PC-3 (cell line): ENCODE results near the gene ADGRG6. TPM values are rescaled to one million over a fixed set of nuclear protein-coding genes. Genes with fewer than 3 reads are reported as not detected.

Source experiments
- ATAC-seq: fragments of 200-7000 bp; cut with Tn5 transposase; 2 replicates; pipeline ENCODE4 v1.9.1; 2020; ENCODE audit warnings: mild to moderate bottlenecking, moderate library complexity
- BruUV-seq: library from RNA; stranded (reverse); fragments of 400-500 nt; replicated peaks from 2 replicates; lab custom pipeline; 2021; lab: Mats Ljungman, UMichigan
- CTCF ChIA-PET: fragments of 300-600 bp; sonication (Branson Sonifier 250); formaldehyde crosslinking; loops from one replicate; lab custom pipeline; 2022; ENCODE audit warnings: antibody characterized with exemption; lab: Charles Lee
- POLR2A ChIA-PET: fragments of 300-600 bp; sonication (Branson Sonifier 250); formaldehyde crosslinking; loops from one replicate; lab custom pipeline; 2022; ENCODE audit warnings: antibody characterized with exemption; ENCODE audit not compliant: unreplicated experiment; lab: Charles Lee
- DNase-seq: peaks from one replicate; pipeline ENCODE4 v3.0.0-alpha.2; 2015
- H2AFZ ChIP-seq: fragments of 300-600 bp; sonication (generic); 2 replicates; pipeline ENCODE4 v1.6.0; 2016; ENCODE audit warnings: antibody characterized with exemption, low read length
- H3F3A ChIP-seq: fragments of 300-600 bp; sonication (generic); one replicate; pipeline ENCODE4 v1.6.0; 2017; ENCODE audit warnings: antibody characterized with exemption, low read length, control low read depth, mild to moderate bottlenecking; ENCODE audit not compliant: unreplicated experiment
- H3K27ac ChIP-seq: fragments of 300-600 bp; sonication (generic); 2 replicates; pipeline ENCODE4 v1.5.1; 2016; ENCODE audit warnings: mild to moderate bottlenecking, low read length
- H3K27me3 ChIP-seq: fragments of 300-600 bp; sonication (generic); 2 replicates; pipeline ENCODE4 v1.6.1; 2016; ENCODE audit warnings: low read length, mixed read lengths
- H3K36me3 ChIP-seq: fragments of 300-600 bp; sonication (generic); 2 replicates; pipeline ENCODE4 v1.6.1; 2016; ENCODE audit warnings: low read depth, mixed run types, low read length, mixed read lengths
- H3K4me1 ChIP-seq: fragments of 300-600 bp; sonication (generic); 2 replicates; pipeline ENCODE4 v1.5.1; 2016; ENCODE audit warnings: low read length; ENCODE audit not compliant: insufficient read depth
- H3K4me2 ChIP-seq: fragments of 300-600 bp; sonication (generic); 2 replicates; pipeline ENCODE4 v1.6.0; 2016; ENCODE audit warnings: low read length
- H3K4me3 ChIP-seq: fragments of 300-600 bp; sonication (generic); 2 replicates; pipeline ENCODE4 v1.5.1; 2016; ENCODE audit warnings: mild to moderate bottlenecking, low read length, mixed read lengths
- H3K79me2 ChIP-seq: fragments of 300-600 bp; sonication (generic); 2 replicates; pipeline ENCODE4 v1.6.1; 2017; ENCODE audit warnings: low read length, mixed read lengths
- H3K9ac ChIP-seq: fragments of 300-600 bp; sonication (generic); 2 replicates; pipeline ENCODE4 v1.6.0; 2016; ENCODE audit warnings: mild to moderate bottlenecking, low read length
- H3K9me2 ChIP-seq: fragments of 300-600 bp; sonication (generic); replicated peaks from 2 replicates; pipeline ENCODE4 v1.6.1; 2016; ENCODE audit warnings: mixed run types, low read length, mixed read lengths
- H3K9me3 ChIP-seq: fragments of 300-600 bp; sonication (generic); 2 replicates; pipeline ENCODE4 v1.6.1; 2016; ENCODE audit warnings: low read length, mixed read lengths
- H4K20me1 ChIP-seq: fragments of 300-600 bp; sonication (generic); 2 replicates; pipeline ENCODE4 v1.6.1; 2016; ENCODE audit warnings: low read length, mixed read lengths
- CTCF ChIP-seq: fragments of 300-600 bp; sonication (generic); conservative IDR thresholded peaks from 2 replicates; pipeline ENCODE4 v1.5.1; 2017; ENCODE audit warnings: antibody characterized with exemption, low read depth, mild to moderate bottlenecking, low read length
- EZH2 ChIP-seq: fragments of 300-600 bp; sonication (generic); IDR thresholded peaks from one replicate; pipeline ENCODE4 v1.6.1; 2017; ENCODE audit warnings: antibody characterized with exemption, mild to moderate bottlenecking, low read length; ENCODE audit not compliant: unreplicated experiment
- EZH2phosphoT487 ChIP-seq: fragments of 300-600 bp; sonication (generic); IDR thresholded peaks from 2 replicates; pipeline ENCODE4 v1.6.1; 2018; ENCODE audit warnings: mild to moderate bottlenecking, antibody characterized with exemption, low read length, borderline replicate concordance
- intact Hi-C: fragments of 100-400 bp; cut with micrococcal nuclease; formaldehyde crosslinking; loops from 2 replicates; pipeline ENCODE4 v1.9.0; 2023
- total RNA-seq: library from RNA; depleted of rRNA; stranded (reverse); fragments of >200 nt; gene quantifications from 2 replicates; pipeline ENCODE4 v1.2.3, GENCODE V29; 2014

The ADGRG6 gene
- total RNA-seq, 1 experiment from 2014 or later: 73.2 TPM

- Histone ChIP-seq H3K9me2 (no peaks in the 10 kb centered on the region), H3K79me2 (peaks cover 58% of the 10 kb centered on the region), H3K4me3 (no peak overlapping the region), H3K36me3 (peaks cover 20% of the 10 kb centered on the region), H2AFZ (no peak overlapping the region), H3K4me1 (no peaks in the 10 kb centered on the region), H3K27ac (no peak overlapping the region), H3F3A (no peaks in the 10 kb centered on the region), H3K27me3 (no peaks in the 10 kb centered on the region), H4K20me1 (no peaks in the 10 kb centered on the region), H3K9ac (no peak overlapping the region), H3K9me3 (no peaks in the 10 kb centered on the region), H3K4me2 (no peak overlapping the region)
- DNase-seq (no peak), ATAC-seq (no peak)
- intact Hi-C loops: no loop called here
- TF ChIP-seq CTCF: no peak
- no peak for TF ChIP-seq EZH2phosphoT487
- TF ChIP-seq EZH2: no peak
- CTCF ChIA-PET: no interaction called here
- POLR2A ChIA-PET: no interaction called here
- no TSS peak for BruUV-seq
Measured at GRCh38 chr6:142349215-142349823, 47.5 kb downstream of the ADGRG6 start.

- H4K20me1 ChIP-seq: no peaks in the 10 kb centered on the region
- H3K9me3 ChIP-seq: no peaks in the 10 kb centered on the region
- intact Hi-C loops: no loop called here
- no peaks in the 10 kb centered on the region for H3K4me1 ChIP-seq
- no peak for TF ChIP-seq EZH2phosphoT487
- no peak for TF ChIP-seq EZH2
- no peak for TF ChIP-seq CTCF
- no peaks in the 10 kb centered on the region for H3F3A ChIP-seq
- no peak overlapping the region for H3K9ac ChIP-seq
- H3K4me3 ChIP-seq: no peak overlapping the region
- ChIA-PET CTCF (no interaction called here), POLR2A (no interaction called here)
- DNase-seq: no peak
- no TSS peak for BruUV-seq
- H3K79me2 ChIP-seq: peaks cover 53% of the 10 kb centered on the region
- H3K27ac ChIP-seq: no peak overlapping the region
- H3K36me3 ChIP-seq: peaks cover 18% of the 10 kb centered on the region
- H2AFZ ChIP-seq: no peak overlapping the region
- no peak overlapping the region for H3K4me2 ChIP-seq
- ATAC-seq: no peak
- H3K27me3 ChIP-seq: no peaks in the 10 kb centered on the region
- H3K9me2 ChIP-seq: no peaks in the 10 kb centered on the region
Measured at GRCh38 chr6:142350309-142350708, 48.5 kb downstream of the ADGRG6 start.

GRCh38 chr6:142353690-142354089 lies 51.9 kb downstream of the ADGRG6 start:
- no peak overlapping the region for H3K27ac ChIP-seq
- intact Hi-C loops: no loop called here
- DNase-seq: no peak
- ChIA-PET POLR2A (no interaction called here), CTCF (no interaction called here)
- no peak overlapping the region for H3K4me2 ChIP-seq
- no peak overlapping the region for H3K9ac ChIP-seq
- ATAC-seq: no peak
- peaks cover 10% of the 10 kb centered on the region for H3K4me1 ChIP-seq
- no peaks in the 10 kb centered on the region for H3K9me3 ChIP-seq
- H3K27me3 ChIP-seq: no peaks in the 10 kb centered on the region
- peaks cover 31% of the 10 kb centered on the region for H3K79me2 ChIP-seq
- no peak overlapping the region for H3K4me3 ChIP-seq
- no peaks in the 10 kb centered on the region for H3F3A ChIP-seq
- H4K20me1 ChIP-seq: no peaks in the 10 kb centered on the region
- no TSS peak for BruUV-seq
- no peak for TF ChIP-seq EZH2phosphoT487
- TF ChIP-seq EZH2: no peak
- no peak for TF ChIP-seq CTCF
- no peaks in the 10 kb centered on the region for H3K9me2 ChIP-seq
- peaks cover 4% of the 10 kb centered on the region for H3K36me3 ChIP-seq
- no peak overlapping the region for H2AFZ ChIP-seq
